H1 (cell line): ENCODE measurements around the gene LAMA3. TPM values are rescaled to one million over a fixed set of nuclear protein-coding genes. Genes with fewer than 3 reads are reported as not detected.

ENCODE experiments used
- CTCF ChIA-PET: fragments of 300-600 bp; sonication (Branson Sonifier 250); formaldehyde crosslinking; loops from one replicate; lab custom pipeline; 2021; ENCODE audit not compliant: partially characterized antibody; lab: Charles Lee
- POLR2A ChIA-PET: fragments of 300-600 bp; sonication (Branson Sonifier 250); formaldehyde crosslinking; loops from one replicate; lab custom pipeline; 2021; ENCODE audit warnings: inconsistent platforms; ENCODE audit not compliant: partially characterized antibody; lab: Charles Lee
- DNase-seq, 2 experiments: peaks; one replicate each; pipeline versions ENCODE4 v3.0.0 to v3.0.0-alpha.2; 2010 to 2022; ENCODE audit warnings: low spot score in 2 of 2, low read depth in 1 of 2, mixed read lengths in 1 of 2
- FAIRE-seq: peaks from 2 replicates; lab custom pipeline; 2011; peaks lifted over from hg19 to GRCh38; lab: Jason Lieb, UNC
- H2AFZ ChIP-seq: 2 replicates; pipeline ENCODE4 v1.8.1; 2012; ENCODE audit warnings: low read length, inconsistent platforms
- H2AK5ac ChIP-seq: 2 replicates; pipeline ENCODE4 v1.6.1; 2013; ENCODE audit warnings: low read depth, low read length
- H2BK120ac ChIP-seq: replicated peaks from 2 replicates; pipeline ENCODE3; 2013; ENCODE audit warnings: low read depth, low read length, inconsistent platforms
- H2BK12ac ChIP-seq: 2 replicates; pipeline ENCODE4 v1.6.1; 2013; ENCODE audit warnings: low read depth, low read length
- H2BK15ac ChIP-seq: 2 replicates; pipeline ENCODE4 v1.6.1; 2013; ENCODE audit warnings: low read length
- H2BK20ac ChIP-seq: 2 replicates; pipeline ENCODE4 v1.6.1; 2013; ENCODE audit warnings: low read length
- H2BK5ac ChIP-seq: 2 replicates; pipeline ENCODE4 v1.6.1; 2013; ENCODE audit warnings: low read depth, low read length
- H3K14ac ChIP-seq: 2 replicates; pipeline ENCODE4 v1.6.1; 2013; ENCODE audit warnings: inconsistent platforms; ENCODE audit not compliant: insufficient read length
- H3K18ac ChIP-seq: 2 replicates; pipeline ENCODE4 v1.6.1; 2013; ENCODE audit warnings: low read length; ENCODE audit errors: extremely low read depth
- H3K23ac ChIP-seq: 2 replicates; pipeline ENCODE4 v1.6.1; 2013; ENCODE audit warnings: inconsistent platforms; ENCODE audit not compliant: insufficient read length
- H3K23me2 ChIP-seq: 2 replicates; pipeline ENCODE4 v1.6.1; 2013; ENCODE audit warnings: low read depth, low read length
- H3K27ac ChIP-seq: 2 replicates; pipeline ENCODE4 v1.6.1; 2011; ENCODE audit warnings: low read depth, low read length, inconsistent platforms
- H3K27me3 ChIP-seq, 4 experiments: replicated peaks in 1 of 4; 1 replicate in 1 of 4; 2 replicates in 3 of 4; pipeline versions ENCODE4 v1.6.1 to v1.8.1; 2011 to 2013; ENCODE audit warnings: low read length in 3 of 4, mild to moderate bottlenecking in 3 of 4, inconsistent platforms in 2 of 4, mixed read lengths in 2 of 4, moderate library complexity in 1 of 4; ENCODE audit not compliant: control insufficient read depth in 3 of 4, insufficient read depth in 3 of 4; ENCODE audit errors: extremely low read depth in 1 of 4
- H3K36me3 ChIP-seq, 4 experiments: 2 replicates each; pipeline versions ENCODE4 v1.6.1 to v1.8.1; 2011 to 2013; ENCODE audit warnings: mild to moderate bottlenecking in 4 of 4, low read length in 3 of 4, moderate library complexity in 2 of 4, control low read depth in 1 of 4, inconsistent platforms in 1 of 4; ENCODE audit not compliant: insufficient read depth in 4 of 4, control insufficient read depth in 2 of 4
- H3K4ac ChIP-seq: replicated peaks from 2 replicates; pipeline ENCODE3; 2013; ENCODE audit warnings: low read length, low read depth, mixed read lengths, inconsistent platforms; ENCODE audit not compliant: insufficient read length
- H3K4me1 ChIP-seq, 4 experiments: replicated peaks in 1 of 4; 1 replicate in 1 of 4; 2 replicates in 3 of 4; pipeline versions ENCODE4 v1.6.1 to v1.8.1; 2011 to 2013; ENCODE audit warnings: low read length in 3 of 4, inconsistent platforms in 2 of 4, mixed read lengths in 1 of 4; ENCODE audit not compliant: insufficient read depth in 4 of 4, control insufficient read depth in 3 of 4
- H3K4me2 ChIP-seq, 2 experiments: 2 replicates each; pipeline versions ENCODE4 v1.6.1 to v1.8.1; 2011 to 2013; ENCODE audit warnings: low read depth in 2 of 2, low read length in 2 of 2, control low read depth in 1 of 2, inconsistent platforms in 1 of 2, mild to moderate bottlenecking in 1 of 2; ENCODE audit not compliant: insufficient read depth in 1 of 2
- H3K4me3 ChIP-seq, 4 experiments: fragments of 200-600, 300-600 bp in 1 of 4; sonication (generic), shearing (Covaris generic), sonication (Bioruptor Twin) in 1 of 4; 2 replicates each; pipeline versions ENCODE4 v1.5.1 to v1.8.1; 2011 to 2016; ENCODE audit warnings: low read length in 4 of 4, low read depth in 3 of 4, control low read depth in 2 of 4, inconsistent platforms in 2 of 4, mild to moderate bottlenecking in 2 of 4, mixed read lengths in 1 of 4, moderate library complexity in 1 of 4; ENCODE audit not compliant: insufficient read depth in 2 of 4; ENCODE audit errors: extremely low read depth in 1 of 4
- H3K56ac ChIP-seq: replicated peaks from 2 replicates; pipeline ENCODE3; 2013; ENCODE audit warnings: low read depth, mild to moderate bottlenecking, mixed read lengths, low read length, inconsistent platforms; ENCODE audit not compliant: insufficient read length
- H3K79me1 ChIP-seq: 2 replicates; pipeline ENCODE4 v1.6.1; 2013; ENCODE audit warnings: low read depth, low read length, control low read depth
- H3K79me2 ChIP-seq, 2 experiments: 2 replicates each; pipeline versions ENCODE4 v1.6.1 to v1.8.1; 2012 to 2013; ENCODE audit warnings: low read length in 2 of 2, mild to moderate bottlenecking in 2 of 2, inconsistent platforms in 1 of 2; ENCODE audit not compliant: insufficient read depth in 2 of 2, control insufficient read depth in 1 of 2
- H3K9ac ChIP-seq, 4 experiments: replicated peaks in 1 of 4; 1 replicate in 1 of 4; 2 replicates in 3 of 4; pipeline versions ENCODE4 v1.6.1 to v1.8.1; 2011 to 2013; ENCODE audit warnings: low read depth in 3 of 4, low read length in 3 of 4, control low read depth in 2 of 4, mild to moderate bottlenecking in 2 of 4, moderate library complexity in 2 of 4, inconsistent platforms in 1 of 4; ENCODE audit errors: extremely low read depth in 1 of 4
- H3K9me3 ChIP-seq, 2 experiments: 2 replicates each; pipeline versions ENCODE4 v1.6.1 to v1.8.1; 2012 to 2013; ENCODE audit warnings: mild to moderate bottlenecking in 2 of 2, moderate library complexity in 2 of 2, control low read depth in 1 of 2, inconsistent platforms in 1 of 2, low read depth in 1 of 2, low read length in 1 of 2, mixed read lengths in 1 of 2; ENCODE audit not compliant: insufficient read depth in 2 of 2
- H4K20me1 ChIP-seq, 2 experiments: replicated peaks in 1 of 2; 2 replicates each; pipeline versions ENCODE3 to v1.8.1; 2011 to 2013; ENCODE audit warnings: inconsistent platforms in 2 of 2, low read length in 2 of 2, mild to moderate bottlenecking in 1 of 2; ENCODE audit not compliant: insufficient read depth in 2 of 2, control insufficient read depth in 1 of 2
- H4K5ac ChIP-seq: 2 replicates; pipeline ENCODE4 v1.6.1; 2013; ENCODE audit warnings: low read length, low read depth, mixed read lengths, inconsistent platforms; ENCODE audit not compliant: insufficient read length
- H4K8ac ChIP-seq: 2 replicates; pipeline ENCODE4 v1.8.0; 2013; ENCODE audit warnings: mild to moderate bottlenecking, moderate library complexity, low read length, inconsistent platforms; ENCODE audit not compliant: insufficient read depth; ENCODE audit errors: extremely low read depth
- H4K91ac ChIP-seq: replicated peaks from 2 replicates; pipeline ENCODE3; 2013; ENCODE audit warnings: low read length, mixed read lengths, inconsistent platforms; ENCODE audit not compliant: insufficient read length
- CEBPB ChIP-seq: IDR thresholded peaks from 2 replicates; pipeline ENCODE4 v1.6.1; 2012; ENCODE audit warnings: low read depth, low read length
- TCF12 ChIP-seq: IDR thresholded peaks from 2 replicates; pipeline ENCODE4 v1.6.1; 2011; ENCODE audit warnings: low read depth, mild to moderate bottlenecking, low read length
- WGBS, 2 experiments: shearing (Covaris generic) in 1 of 2; methylation state at CpG; one replicate each; pipeline versions ENCODE4 v1.1.6 to v1.1.7; 2013 to 2015; ENCODE audit warnings: low lambda C conversion rate in 2 of 2, mixed read lengths in 2 of 2, inconsistent platforms in 1 of 2, low coverage in 1 of 2, missing lambda C conversion rate in 1 of 2; ENCODE audit not compliant: insufficient replicate concordance in 2 of 2, insufficient coverage in 1 of 2, insufficient read length in 1 of 2; ENCODE audit errors: extremely low coverage in 1 of 2, missing lambda C conversion rate in 1 of 2; 5-methylcytosine and 5-hydroxymethylcytosine counted together
- polyA plus RNA-seq, 7 experiments: library from polyadenylated mRNA; depleted of rRNA in 3 of 7; stranded (reverse) in 5 of 7; unstranded in 2 of 7; fragments of >200 nt in 5 of 7; fragments of 200-250 nt in 2 of 7; gene quantifications; 1 replicate in 5 of 7; 2 replicates in 1 of 7; 4 replicates in 1 of 7; pipeline versions ENCODE4 v1.2.1 to v1.2.3, GENCODE V29; 2011 to 2013; ENCODE audit warnings: missing spikeins in 2 of 7, mixed read lengths in 2 of 7
- total RNA-seq: library from RNA; stranded (reverse); fragmentation: NEBNext Ultra II Directional; extraction: Animal tissue kit (Norgen Biotek cat#: 25700); gene quantifications from 2 replicates; pipeline ENCODE4 v1.2.1, GENCODE V29; 2021

The LAMA3 gene
- total and polyA plus RNA-seq, 2 of the 8 experiments (the other 6 are each of a cell fraction or from before 2014, with no cell fraction given) = 0.76 to 5.0 TPM

GRCh38 chr18:23650968-23651927 is 38.0 kb upstream of the LAMA3 start:
- H3K23me2 ChIP-seq = no peaks in the 10 kb centered on the region
- no peak overlapping the region for H2BK12ac ChIP-seq
- no peak overlapping the region for H3K56ac ChIP-seq
- no peak overlapping the region for H3K23ac ChIP-seq
- no peaks in the 10 kb centered on the region for H3K79me1 ChIP-seq
- no peak overlapping the region for H2BK120ac ChIP-seq
- H3K27me3 ChIP-seq = no peaks in the 10 kb centered on the region
- TF ChIP-seq CEBPB = 0 out of 2 replicates have a peak, but pooled peaks have one; percentile 8
- no peak for TF ChIP-seq TCF12
- TF ChIP-seq, all 59 proteins: peak for 1
- no peak overlapping the region for H3K4ac ChIP-seq
- H3K18ac ChIP-seq = no peak overlapping the region
- no peak overlapping the region for H3K4me2 ChIP-seq
- no peak overlapping the region for H2BK15ac ChIP-seq
- DNase-seq (no peak), FAIRE-seq (no peak)
- ChIA-PET CTCF (interaction anchor here (0.6 to 3.4 kb wide), 10 partner anchors 10 to 205 kb away, joined by 3 to 27 read pairs (median 3); no protein-coding TSS in a partner anchor), POLR2A (no interaction called here)
- no peak overlapping the region for H4K8ac ChIP-seq
- no peak overlapping the region for H3K9ac ChIP-seq
- H4K5ac ChIP-seq = no peak overlapping the region
- 89% methylated on average over 6 of the region's 6 CpGs; no CpG with 5 or more reads in 1 of the 2 experiments for WGBS, 2 experiments
- no peaks in the 10 kb centered on the region for H3K36me3 ChIP-seq
- no peaks in the 10 kb centered on the region for H3K79me2 ChIP-seq
- H2AK5ac ChIP-seq = no peak overlapping the region
- H4K20me1 ChIP-seq = no peaks in the 10 kb centered on the region
- no peak overlapping the region for H2AFZ ChIP-seq
- no peak overlapping the region for H3K14ac ChIP-seq
- no peaks in the 10 kb centered on the region for H3K9me3 ChIP-seq
- no peak overlapping the region for H3K4me3 ChIP-seq
- no peak overlapping the region for H3K27ac ChIP-seq
- H2BK20ac ChIP-seq = no peak overlapping the region
- H2BK5ac ChIP-seq = no peak overlapping the region
- H4K91ac ChIP-seq = no peak overlapping the region
- peaks cover 0 to 5% (median 5%) of the 10 kb centered on the region in 4 experiments; a peak in 5 of 7 replicates for H3K4me1 ChIP-seq
